Measurements from ENCODE around the gene UHRF2.

GRCh38 chr9:6431038-6431437 is 18.0 kb downstream of the UHRF2 start:
- TF ChIP-seq CTCF (IDR thresholded peaks at IDR 0.05), result no peak
- no peak for TF ChIP-seq ZFX (IDR thresholded peaks at IDR 0.05; ENCODE audit: borderline replicate concordance)
